ENCODE measurements around the gene SREK1.

GRCh38 chr5:66130493-66130892 lies 13.6 kb upstream of the SREK1 start:
- no peak for TF ChIP-seq CTCF (IDR thresholded peaks at IDR 0.05)
- no peak for TF ChIP-seq POLR2A (IDR thresholded peaks at IDR 0.05)
